GM21576 (cell line): Measurements from ENCODE around the gene TRIM31.
A peak's percentile ranks its signal among the peaks of the same experiment; 100 is the strongest.
"Not testable (repeated sequence)": the region's sequence is repeated elsewhere in the genome, so short reads cannot be mapped to it uniquely, and the experiment has no call there.

Experiments
- ATAC-seq: cut with Tn5 transposase; IDR thresholded peaks from one replicate; pipeline ENCODE4 v1.9.1; 2021; ENCODE audit warnings: mild to moderate bottlenecking, moderate library complexity; ENCODE audit not compliant: unreplicated experiment

The TRIM31 gene

GRCh38 chr6:30149858-30150550 is 37.1 kb upstream of the TRIM31 start:
- ATAC-seq: no peak

- no peak for ATAC-seq
Measured at GRCh38 chr6:30149234-30149633, 36.3 kb upstream of the TRIM31 start.

GRCh38 chr6:30147096-30147495 is 34.2 kb upstream of the TRIM31 start:
- no peak for ATAC-seq

- ATAC-seq: no peak
Measured at GRCh38 chr6:30145818-30146217, 32.9 kb upstream of the TRIM31 start.

GRCh38 chr6:30144811-30145210 is 31.9 kb upstream of the TRIM31 start:
- ATAC-seq: no peak

- ATAC-seq: no peak
Measured at GRCh38 chr6:30143780-30144179, 30.9 kb upstream of the TRIM31 start.

GRCh38 chr6:30142665-30143064 is 29.8 kb upstream of the TRIM31 start:
- ATAC-seq: no peak

- ATAC-seq: not testable (repeated sequence)
Measured at GRCh38 chr6:30140240-30140639, 27.4 kb upstream of the TRIM31 start.

- no peak for ATAC-seq
Measured at GRCh38 chr6:30136570-30137286, 23.8 kb upstream of the TRIM31 start.

GRCh38 chr6:30135757-30136156 is 22.9 kb upstream of the TRIM31 start, which contains the start of gene TRIM40:
TRIM40 (plus strand) TSS chr6:30136140; CDS start chr6:30137037, 897 bp downstream.
- no peak for ATAC-seq

- no peak for ATAC-seq
Measured at GRCh38 chr6:30135147-30135546, 22.3 kb upstream of the TRIM31 start.

- no peak for ATAC-seq
Measured at GRCh38 chr6:30131947-30132497, 19.1 kb upstream of the TRIM31 start.

- peak; percentile 62 for ATAC-seq
Measured at GRCh38 chr6:30130887-30131862, 18.3 kb upstream of the TRIM31 start.

- ATAC-seq: no peak
Measured at GRCh38 chr6:30130179-30130679, 17.3 kb upstream of the TRIM31 start.

- no peak for ATAC-seq
Measured at GRCh38 chr6:30129265-30130178, 16.6 kb upstream of the TRIM31 start.

- ATAC-seq: no peak
Measured at GRCh38 chr6:30127238-30128093, 14.6 kb upstream of the TRIM31 start.

GRCh38 chr6:30122515-30122914 is 9.6 kb upstream of the TRIM31 start:
- no peak for ATAC-seq

- no peak for ATAC-seq
Measured at GRCh38 chr6:30121446-30122366, 8.8 kb upstream of the TRIM31 start.
